ENCODE measurements around the gene RELL2.

DNA sequence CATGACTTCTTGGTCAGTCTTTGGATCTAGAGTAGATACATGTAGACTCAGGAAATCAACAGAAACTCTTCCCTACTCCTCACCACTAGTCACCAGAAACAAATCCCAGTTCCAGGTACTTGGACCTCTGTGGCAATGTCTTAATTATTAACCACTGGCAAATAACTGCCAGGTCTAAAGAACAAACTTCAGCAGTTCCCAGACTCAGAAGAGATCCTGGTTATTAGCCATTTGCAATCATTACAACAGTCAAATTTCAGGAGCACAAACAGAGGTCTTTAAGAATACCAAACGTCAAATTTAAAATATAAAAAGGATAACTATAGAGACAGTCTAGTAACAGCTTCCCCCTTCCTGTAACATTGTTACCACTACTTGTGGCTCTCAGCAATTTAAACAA lies 28.2 kb upstream of the RELL2 start:
- TF ChIP-seq, protein P1, sequence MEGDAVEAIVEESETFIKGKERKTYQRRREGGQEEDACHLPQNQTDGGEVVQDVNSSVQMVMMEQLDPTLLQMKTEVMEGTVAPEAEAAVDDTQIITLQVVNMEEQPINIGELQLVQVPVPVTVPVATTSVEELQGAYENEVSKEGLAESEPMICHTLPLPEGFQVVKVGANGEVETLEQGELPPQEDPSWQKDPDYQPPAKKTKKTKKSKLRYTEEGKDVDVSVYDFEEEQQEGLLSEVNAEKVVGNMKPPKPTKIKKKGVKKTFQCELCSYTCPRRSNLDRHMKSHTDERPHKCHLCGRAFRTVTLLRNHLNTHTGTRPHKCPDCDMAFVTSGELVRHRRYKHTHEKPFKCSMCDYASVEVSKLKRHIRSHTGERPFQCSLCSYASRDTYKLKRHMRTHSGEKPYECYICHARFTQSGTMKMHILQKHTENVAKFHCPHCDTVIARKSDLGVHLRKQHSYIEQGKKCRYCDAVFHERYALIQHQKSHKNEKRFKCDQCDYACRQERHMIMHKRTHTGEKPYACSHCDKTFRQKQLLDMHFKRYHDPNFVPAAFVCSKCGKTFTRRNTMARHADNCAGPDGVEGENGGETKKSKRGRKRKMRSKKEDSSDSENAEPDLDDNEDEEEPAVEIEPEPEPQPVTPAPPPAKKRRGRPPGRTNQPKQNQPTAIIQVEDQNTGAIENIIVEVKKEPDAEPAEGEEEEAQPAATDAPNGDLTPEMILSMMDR (IDR thresholded peaks at IDR 0.05; ENCODE audit: low read depth, low read length, poor library complexity, severe bottlenecking) = no peak
- TF ChIP-seq EZH2phosphoT487 (IDR thresholded peaks at IDR 0.05; ENCODE audit: borderline replicate concordance, low read length) = no peak

Data from DOHH2 (cell line).